GM19240 (cell line): ENCODE measurements around the gene BCL2.
"Not testable (repeated sequence)": the region's sequence is repeated elsewhere in the genome, so short reads cannot be mapped to it uniquely, and the experiment has no call there.

Experiments
- DNase-seq: peaks from one replicate; pipeline ENCODE4 v3.0.0; 2011; ENCODE audit warnings: low spot score; ENCODE audit not compliant: insufficient read length

The BCL2 gene

GRCh38 chr18:63236921-63237846, 82.4 kb downstream of the BCL2 start:
- no peak for DNase-seq

GRCh38 chr18:63236406-63236805, 83.2 kb downstream of the BCL2 start:
- no peak for DNase-seq

- DNase-seq = not testable (repeated sequence)
These were observed 83.6 kb downstream of the BCL2 start for GRCh38 chr18:63235920-63236319.

- no peak for DNase-seq
These were observed 84.7 kb downstream of the BCL2 start for GRCh38 chr18:63234841-63235240.

- DNase-seq = no peak
These were observed 85.1 kb downstream of the BCL2 start for GRCh38 chr18:63234432-63234831.

GRCh38 chr18:63233334-63233733, 86.2 kb downstream of the BCL2 start:
- no peak for DNase-seq

- no peak for DNase-seq
These were observed 86.7 kb downstream of the BCL2 start for GRCh38 chr18:63232826-63233225.

- no peak for DNase-seq
These were observed 89.6 kb downstream of the BCL2 start for GRCh38 chr18:63229971-63230370.

GRCh38 chr18:63225434-63225833, 94.1 kb downstream of the BCL2 start:
- DNase-seq = no peak

- DNase-seq = no peak
These were observed 94.9 kb downstream of the BCL2 start for GRCh38 chr18:63224630-63225029.

GRCh38 chr18:63223837-63224236, 95.7 kb downstream of the BCL2 start:
- DNase-seq = no peak

- DNase-seq = no peak
These were observed 98.7 kb downstream of the BCL2 start for GRCh38 chr18:63220903-63221302.

GRCh38 chr18:63218472-63218871, 101.1 kb downstream of the BCL2 start:
- no peak for DNase-seq

GRCh38 chr18:63216516-63217311, 102.9 kb downstream of the BCL2 start:
- no peak for DNase-seq

- DNase-seq = no peak
These were observed 105.5 kb downstream of the BCL2 start for GRCh38 chr18:63213936-63214671.

- DNase-seq = no peak
These were observed 106.2 kb downstream of the BCL2 start for GRCh38 chr18:63213331-63213900.

- no peak for DNase-seq
These were observed 109.0 kb downstream of the BCL2 start for GRCh38 chr18:63210521-63210920.

- DNase-seq = no peak
These were observed 110.9 kb downstream of the BCL2 start for GRCh38 chr18:63208676-63209075.

GRCh38 chr18:63207835-63208234, 111.7 kb downstream of the BCL2 start:
- DNase-seq = no peak

- no peak for DNase-seq
These were observed 112.3 kb downstream of the BCL2 start for GRCh38 chr18:63207143-63207790.
